Spinal cord (tissue), 10 donors: ENCODE results near the gene LETM1. TPM values are rescaled to one million over a fixed set of nuclear protein-coding genes. Genes with fewer than 3 reads are reported as not detected.
"Not testable (repeated sequence)": the region's sequence is repeated elsewhere in the genome, so short reads cannot be mapped to it uniquely, and the experiment has no call there.

ENCODE experiments used
- DNase-seq, 6 donors: peaks; one replicate each; pipeline versions ENCODE4 v3.0.0 to v3.0.0-alpha.2; 2013 to 2015; ENCODE audit warnings: low spot score in 6 of 6, low read depth in 4 of 6
- H3K27ac ChIP-seq: one replicate; pipeline ENCODE4 v1.5.1; 2013; ENCODE audit warnings: low read depth, low read length, control low read depth
- H3K27me3 ChIP-seq: one replicate; pipeline ENCODE4 v1.6.1; 2013; ENCODE audit warnings: low read length; ENCODE audit not compliant: control insufficient read depth, insufficient read depth
- H3K36me3 ChIP-seq: one replicate; pipeline ENCODE4 v1.6.1; 2013; ENCODE audit warnings: low read length; ENCODE audit not compliant: control insufficient read depth, insufficient read depth
- H3K4me1 ChIP-seq: one replicate; pipeline ENCODE4 v1.6.1; 2013; ENCODE audit warnings: low read length; ENCODE audit not compliant: control insufficient read depth, insufficient read depth
- H3K4me3 ChIP-seq: one replicate; pipeline ENCODE4 v1.5.1; 2013; ENCODE audit warnings: low read depth, low read length, control low read depth
- H3K9me3 ChIP-seq: one replicate; pipeline ENCODE4 v1.6.1; 2013; ENCODE audit warnings: low read length; ENCODE audit not compliant: control insufficient read depth, insufficient read depth
- WGBS: methylation state at CpG from one replicate; pipeline ENCODE4 v1.1.5; 2013; ENCODE audit warnings: missing lambda C conversion rate; ENCODE audit not compliant: insufficient coverage; 5-methylcytosine and 5-hydroxymethylcytosine counted together
- polyA plus RNA-seq, 2 donors: library from polyadenylated mRNA; unstranded; fragments of 120-200 nt; gene quantifications; one replicate each; pipeline ENCODE4 v1.2.1, GENCODE V29; 2013; ENCODE audit not compliant: insufficient read length in 2 of 2
- total RNA-seq, 2 donors: library from RNA; depleted of rRNA in 1 of 2; stranded (reverse); fragments of 120-200 nt in 1 of 2; fragments of >200 nt in 1 of 2; gene quantifications; one replicate each; pipeline versions ENCODE4 v1.2.3 to v1.2.4, GENCODE V29; 2013 to 2014
- donor health status: healthy.

Gene LETM1
- total and polyA plus RNA-seq, 4 donors, result 29.3 to 50.0 (median 39.6) TPM

GRCh38 chr4:1842993-1843448 is 12.9 kb downstream of the LETM1 start:
- 87% methylated on average over 16 of the region's 17 CpGs for WGBS
- no peak for DNase-seq
- no peak overlapping the region for H3K27ac ChIP-seq

GRCh38 chr4:1842339-1842895 is 13.5 kb downstream of the LETM1 start:
- Histone ChIP-seq H3K4me1 (no peaks in the 10 kb centered on the region), H3K27me3 (no peaks in the 10 kb centered on the region), H3K27ac (no peak overlapping the region), H3K36me3 (peaks cover 83% of the 10 kb centered on the region), H3K4me3 (no peak overlapping the region), H3K9me3 (no peaks in the 10 kb centered on the region)
- WGBS, result 89% methylated on average over 13 of the region's 13 CpGs
- no peak for DNase-seq

More at GRCh38 chr4:1842993-1843448, 12.9 kb downstream of the LETM1 start:
- H3K9me3 ChIP-seq, result no peaks in the 10 kb centered on the region
- H3K36me3 ChIP-seq, result peaks cover 88% of the 10 kb centered on the region
- H3K27me3 ChIP-seq, result no peaks in the 10 kb centered on the region
- H3K4me3 ChIP-seq, result no peak overlapping the region
- H3K4me1 ChIP-seq, result no peaks in the 10 kb centered on the region

- Histone ChIP-seq H3K27ac (no peak overlapping the region), H3K27me3 (no peaks in the 10 kb centered on the region), H3K4me1 (no peaks in the 10 kb centered on the region), H3K4me3 (no peak overlapping the region), H3K9me3 (no peaks in the 10 kb centered on the region), H3K36me3 (peaks cover 84% of the 10 kb centered on the region)
- 98% methylated on average over 9 of the region's 9 CpGs for WGBS
- DNase-seq, result no peak
These were observed 14.1 kb downstream of the LETM1 start for GRCh38 chr4:1841887-1842210.

GRCh38 chr4:1841201-1841886 is 14.6 kb downstream of the LETM1 start:
- no peaks in the 10 kb centered on the region for H3K9me3 ChIP-seq
- H3K27ac ChIP-seq, result no peak overlapping the region
- H3K36me3 ChIP-seq, result peaks cover 87% of the 10 kb centered on the region
- no peak overlapping the region for H3K4me3 ChIP-seq
- H3K4me1 ChIP-seq, result no peaks in the 10 kb centered on the region
- no peaks in the 10 kb centered on the region for H3K27me3 ChIP-seq
- DNase-seq, result no peak
- 96% methylated on average over 31 of the region's 31 CpGs for WGBS

DNA sequence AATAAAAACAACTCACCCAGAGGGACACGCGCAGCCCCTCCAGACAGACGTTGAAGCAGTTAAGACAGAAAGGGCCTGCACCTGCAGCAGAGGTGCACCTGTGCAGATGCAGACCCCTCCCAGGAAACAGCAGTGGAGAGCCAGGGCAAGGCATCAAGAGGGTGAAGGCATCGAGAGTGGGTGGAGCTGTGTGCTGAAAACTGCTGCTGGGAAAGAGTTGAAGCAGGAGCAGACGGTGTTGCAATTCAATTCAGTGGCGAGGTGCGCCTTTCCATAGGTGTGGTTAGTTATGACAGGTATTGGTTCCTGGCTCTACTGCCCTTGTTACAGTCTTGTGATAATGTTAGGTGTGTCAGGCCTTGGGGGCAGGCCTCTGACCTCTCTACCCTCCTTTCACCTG is 16.7 kb downstream of the LETM1 start:
- Histone ChIP-seq H3K27me3 (no peaks in the 10 kb centered on the region), H3K27ac (no peak overlapping the region), H3K9me3 (no peaks in the 10 kb centered on the region), H3K4me3 (no peak overlapping the region), H3K36me3 (peaks cover 90% of the 10 kb centered on the region), H3K4me1 (no peaks in the 10 kb centered on the region)
- no peak for DNase-seq
- 100% methylated on average over 3 of the region's 7 CpGs for WGBS

- WGBS, result 86% methylated on average over 9 of the region's 10 CpGs
These were observed 18.9 kb downstream of the LETM1 start for GRCh38 chr4:1837069-1837468.

GRCh38 chr4:1836650-1837049 is 19.3 kb downstream of the LETM1 start:
- Histone ChIP-seq H3K9me3 (no peaks in the 10 kb centered on the region), H3K27me3 (no peaks in the 10 kb centered on the region), H3K36me3 (peaks cover 92% of the 10 kb centered on the region), H3K27ac (no peak overlapping the region), H3K4me3 (no peak overlapping the region), H3K4me1 (no peaks in the 10 kb centered on the region)
- DNase-seq, result no peak
- 94% methylated on average over 5 of the region's 7 CpGs for WGBS

More at GRCh38 chr4:1837069-1837468, 18.9 kb downstream of the LETM1 start:
- Histone ChIP-seq H3K36me3 (peaks cover 92% of the 10 kb centered on the region), H3K27ac (no peak overlapping the region), H3K4me3 (no peak overlapping the region), H3K9me3 (no peaks in the 10 kb centered on the region), H3K27me3 (no peaks in the 10 kb centered on the region), H3K4me1 (no peaks in the 10 kb centered on the region)
- DNase-seq, result no peak

DNA sequence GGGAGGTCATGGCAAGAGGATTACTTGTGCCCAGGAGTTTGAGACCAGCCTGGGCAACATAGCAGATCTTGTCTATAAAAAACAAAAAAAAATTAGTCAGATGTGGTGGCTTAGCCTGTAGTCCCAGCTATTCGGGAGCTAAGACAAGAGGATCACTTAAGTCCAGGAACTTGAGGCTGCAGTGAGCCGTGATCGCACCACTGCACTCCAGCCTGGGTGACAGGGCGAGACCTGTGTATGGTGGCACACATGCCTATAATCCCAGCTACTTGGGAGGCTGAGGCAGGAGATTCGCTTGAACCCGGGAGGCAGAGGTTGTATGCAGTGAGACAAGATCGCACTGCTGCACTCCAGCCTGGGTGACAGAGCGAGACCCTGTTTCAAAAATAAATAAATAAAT is 20.1 kb downstream of the LETM1 start:
- H3K27me3 ChIP-seq, H3K4me3 ChIP-seq, DNase-seq, H3K4me1 ChIP-seq, H3K27ac ChIP-seq, H3K9me3 ChIP-seq: not testable (repeated sequence)
- WGBS, result 96% methylated on average over 4 of the region's 8 CpGs
- H3K36me3 ChIP-seq, result peaks cover 92% of the 10 kb centered on the region

- 87% methylated on average over 21 of the region's 21 CpGs for whole genome bisulfite sequencing
- Histone ChIP-seq H3K9me3 (no peaks in the 10 kb centered on the region), H3K27ac (no peak overlapping the region), H3K27me3 (no peaks in the 10 kb centered on the region), H3K36me3 (peaks cover 86% of the 10 kb centered on the region), H3K4me1 (no peaks in the 10 kb centered on the region), H3K4me3 (no peak overlapping the region)
- no peak for DNase-seq
These were observed 21.7 kb downstream of the LETM1 start for GRCh38 chr4:1834047-1834775.
